Sigmoid colon (tissue), 7 donors: Measurements from ENCODE around the gene IREB2. TPM values are rescaled to one million over a fixed set of nuclear protein-coding genes. Genes with fewer than 3 reads are reported as not detected.
"Not testable (repeated sequence)": the region's sequence is repeated elsewhere in the genome, so short reads cannot be mapped to it uniquely, and the experiment has no call there.

ENCODE experiments used
- DNase-seq: peaks from one replicate; pipeline ENCODE4 v3.0.0-alpha.2; 2019
- H3K27ac ChIP-seq, 4 donors: fragments of 200-600 bp; sonication (generic); one replicate each; pipeline ENCODE4 v1.5.1; 2016 to 2019; ENCODE audit warnings: mild to moderate bottlenecking in 1 of 4
- H3K27me3 ChIP-seq, 3 donors: fragments of 200-600 bp; sonication (generic); one replicate each; pipeline ENCODE4 v1.5.1; 2019; ENCODE audit warnings: mild to moderate bottlenecking in 1 of 3
- H3K36me3 ChIP-seq, 4 donors: fragments of 200-600 bp; sonication (generic); one replicate each; pipeline ENCODE4 v1.5.1; 2016 to 2019
- H3K4me1 ChIP-seq, 4 donors: fragments of 200-600 bp; sonication (generic); one replicate each; pipeline ENCODE4 v1.5.1; 2017 to 2019
- H3K4me3 ChIP-seq, 4 donors: fragments of 200-600 bp; sonication (generic); one replicate each; pipeline ENCODE4 v1.5.1; 2017 to 2019; ENCODE audit warnings: mild to moderate bottlenecking in 2 of 4, moderate library complexity in 1 of 4
- H3K9me3 ChIP-seq, 4 donors: fragments of 200-600 bp in 3 of 4; sonication (generic) in 3 of 4; one replicate each; pipeline versions ENCODE4 v1.5.1 to v1.6.1; 2013 to 2019
- EP300 ChIP-seq, 4 donors: sonication (generic); formaldehyde crosslinking; IDR thresholded peaks; one replicate each; pipeline ENCODE4 v1.6.1; 2017; ENCODE audit warnings: antibody characterized with exemption in 4 of 4
- POLR2A ChIP-seq, 2 donors: fragments of 450-650 bp; IDR thresholded peaks; one replicate each; pipeline ENCODE4 v1.6.1; 2016; ENCODE audit warnings: antibody characterized with exemption in 2 of 2, mild to moderate bottlenecking in 2 of 2, moderate library complexity in 2 of 2
- POLR2AphosphoS5 ChIP-seq, 4 donors: sonication (generic); formaldehyde crosslinking; IDR thresholded peaks; one replicate each; pipeline ENCODE4 v1.6.1; 2017; ENCODE audit warnings: antibody characterized with exemption in 4 of 4
- WGBS, 2 donors: extraction: QIAGEN DNeasy Blood & Tissue Kit; methylation state at CpG; one replicate each; pipeline ENCODE4 v1.1.7; 2013; 5-methylcytosine and 5-hydroxymethylcytosine counted together
- intact Hi-C: fragments of 100-400 bp; cut with DNase I; formaldehyde crosslinking; loops from one replicate; pipeline ENCODE4 v1.15.1; 2023
- polyA plus RNA-seq, 3 donors: library from polyadenylated mRNA; stranded (reverse); fragments of 200-250 nt; gene quantifications; one replicate each; pipeline ENCODE4 v1.2.3, GENCODE V29; 2013
- total RNA-seq, 4 donors: library from RNA; depleted of rRNA; stranded (reverse); fragments of >200 nt; gene quantifications; one replicate each; pipeline ENCODE4 v1.1.0, GENCODE V29; 2016
- TF ChIP-seq, protein P1 (sequence below), 4 experiments: fragments of 450-650 bp in 3 of 4; fragments of 200-600 bp in 1 of 4; IDR thresholded peaks; one replicate each; pipeline ENCODE4 v1.5.1; 2016 to 2019; ENCODE audit warnings: antibody characterized with exemption in 4 of 4, mild to moderate bottlenecking in 3 of 4, moderate library complexity in 2 of 4
- donor health status: healthy with polysubstance abuse.
- donor health status: Bipolar disorder and iron deficiency.
- donor health status: healthy.

Gene IREB2
- total and polyA plus RNA-seq, 7 donors = 12.6 to 42.1 (median 28.4) TPM

DNA sequence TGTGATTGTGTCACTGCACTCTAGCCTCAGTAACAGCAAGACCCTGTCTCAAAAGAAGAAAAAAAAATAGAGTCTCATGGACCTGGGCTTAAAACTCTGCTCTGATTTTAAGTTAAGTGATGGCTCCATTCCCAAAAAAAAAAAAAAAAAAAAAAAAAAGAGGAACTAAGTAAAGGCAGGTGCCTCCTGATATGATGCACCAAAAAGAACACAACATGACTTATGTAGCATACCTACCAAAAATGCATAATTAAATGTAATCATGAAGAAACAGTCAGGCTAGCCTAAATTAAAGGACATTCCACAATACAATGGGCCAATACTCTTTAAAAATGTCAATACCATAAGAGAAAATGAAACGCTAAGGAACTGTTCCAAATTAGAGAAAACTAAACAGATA, 5.4 kb upstream of the IREB2 start:
- Histone ChIP-seq H3K4me1 (peaks cover 0 to 10% (median 6%) of the 10 kb centered on the region in 4 donors), H3K9me3 (no peaks in the 10 kb centered on the region), H3K27me3 (peaks cover 0 to 7% (median 0%) of the 10 kb centered on the region in 3 donors), H3K4me3 (no peak overlapping the region), H3K27ac (no peak overlapping the region), H3K36me3 (no peaks in the 10 kb centered on the region)
- intact Hi-C loops = loop anchor here (10.0 kb wide), 1 partner anchor 132 kb away; the partner anchor contains the start of gene CHRNA5
- TF ChIP-seq POLR2AphosphoS5 (IDR thresholded peaks at IDR 0.05) = no peak
- TF ChIP-seq, protein P1, sequence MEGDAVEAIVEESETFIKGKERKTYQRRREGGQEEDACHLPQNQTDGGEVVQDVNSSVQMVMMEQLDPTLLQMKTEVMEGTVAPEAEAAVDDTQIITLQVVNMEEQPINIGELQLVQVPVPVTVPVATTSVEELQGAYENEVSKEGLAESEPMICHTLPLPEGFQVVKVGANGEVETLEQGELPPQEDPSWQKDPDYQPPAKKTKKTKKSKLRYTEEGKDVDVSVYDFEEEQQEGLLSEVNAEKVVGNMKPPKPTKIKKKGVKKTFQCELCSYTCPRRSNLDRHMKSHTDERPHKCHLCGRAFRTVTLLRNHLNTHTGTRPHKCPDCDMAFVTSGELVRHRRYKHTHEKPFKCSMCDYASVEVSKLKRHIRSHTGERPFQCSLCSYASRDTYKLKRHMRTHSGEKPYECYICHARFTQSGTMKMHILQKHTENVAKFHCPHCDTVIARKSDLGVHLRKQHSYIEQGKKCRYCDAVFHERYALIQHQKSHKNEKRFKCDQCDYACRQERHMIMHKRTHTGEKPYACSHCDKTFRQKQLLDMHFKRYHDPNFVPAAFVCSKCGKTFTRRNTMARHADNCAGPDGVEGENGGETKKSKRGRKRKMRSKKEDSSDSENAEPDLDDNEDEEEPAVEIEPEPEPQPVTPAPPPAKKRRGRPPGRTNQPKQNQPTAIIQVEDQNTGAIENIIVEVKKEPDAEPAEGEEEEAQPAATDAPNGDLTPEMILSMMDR (IDR thresholded peaks at IDR 0.05) = no peak
- no peak for TF ChIP-seq EP300 (IDR thresholded peaks at IDR 0.05)
- no peak for TF ChIP-seq POLR2A (IDR thresholded peaks at IDR 0.05)
- no peak for DNase-seq
- WGBS, 2 donors = 99 to 100% methylated on average over 1 of the region's 1 CpG

DNA sequence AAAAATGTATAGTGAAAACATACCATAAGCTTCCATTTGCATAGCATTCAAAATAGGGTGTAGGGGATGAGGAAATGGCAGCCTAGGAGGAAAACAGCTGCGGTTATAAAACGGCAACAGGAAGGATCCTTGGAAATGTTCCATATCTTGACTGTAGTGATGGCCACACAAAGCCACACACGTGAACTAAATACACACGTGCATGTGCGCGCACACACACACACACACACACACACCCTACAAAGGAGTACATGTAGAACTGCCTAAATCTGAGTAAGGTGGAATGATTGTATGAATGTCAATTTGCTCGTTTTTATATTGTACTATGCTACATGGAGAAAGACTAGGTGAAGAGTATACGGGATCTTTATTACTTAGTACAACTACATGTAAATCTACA, 3.9 kb upstream of the IREB2 start:
- no peak for DNase-seq
- intact Hi-C loops = loop anchor here (10.0 kb wide), 1 partner anchor 131 kb away; the partner anchor contains the start of gene CHRNA5
- Histone ChIP-seq H3K4me3 (no peak overlapping the region), H3K27ac (no peak overlapping the region), H3K4me1 (peaks cover 0 to 15% (median 10%) of the 10 kb centered on the region in 4 donors), H3K9me3 (no peaks in the 10 kb centered on the region), H3K36me3 (no peaks in the 10 kb centered on the region), H3K27me3 (no peaks in the 10 kb centered on the region)
- TF ChIP-seq POLR2A (IDR thresholded peaks at IDR 0.05) = no peak
- TF ChIP-seq POLR2AphosphoS5 (IDR thresholded peaks at IDR 0.05) = no peak
- TF ChIP-seq EP300 (IDR thresholded peaks at IDR 0.05) = no peak
- TF ChIP-seq, protein P1 (IDR thresholded peaks at IDR 0.05) = no peak
- 13 to 34% methylated on average over 8 of the region's 8 CpGs for WGBS, 2 donors

DNA sequence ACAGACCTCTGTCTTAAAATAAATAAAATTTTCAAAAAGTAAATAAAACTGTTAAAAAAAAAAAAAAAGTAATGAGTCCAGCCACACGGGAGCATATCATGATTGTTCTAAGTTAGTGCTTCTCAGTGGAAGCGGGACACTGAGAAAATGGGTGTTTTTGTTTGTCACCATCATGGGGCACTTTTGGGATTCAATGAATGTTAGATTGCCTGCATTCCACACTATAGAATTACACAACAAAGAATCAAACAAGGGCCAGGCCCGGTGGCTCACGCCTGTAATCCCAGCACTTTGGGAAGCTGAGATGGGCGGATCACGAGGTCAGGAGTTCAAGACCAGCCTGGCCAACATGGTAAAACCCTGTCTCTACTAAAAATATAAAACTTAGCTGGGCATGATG, 3.3 kb upstream of the IREB2 start:
- intact Hi-C loops = loop anchor here (10.0 kb wide), 1 partner anchor 130 kb away; the partner anchor contains the start of gene CHRNA5

DNA sequence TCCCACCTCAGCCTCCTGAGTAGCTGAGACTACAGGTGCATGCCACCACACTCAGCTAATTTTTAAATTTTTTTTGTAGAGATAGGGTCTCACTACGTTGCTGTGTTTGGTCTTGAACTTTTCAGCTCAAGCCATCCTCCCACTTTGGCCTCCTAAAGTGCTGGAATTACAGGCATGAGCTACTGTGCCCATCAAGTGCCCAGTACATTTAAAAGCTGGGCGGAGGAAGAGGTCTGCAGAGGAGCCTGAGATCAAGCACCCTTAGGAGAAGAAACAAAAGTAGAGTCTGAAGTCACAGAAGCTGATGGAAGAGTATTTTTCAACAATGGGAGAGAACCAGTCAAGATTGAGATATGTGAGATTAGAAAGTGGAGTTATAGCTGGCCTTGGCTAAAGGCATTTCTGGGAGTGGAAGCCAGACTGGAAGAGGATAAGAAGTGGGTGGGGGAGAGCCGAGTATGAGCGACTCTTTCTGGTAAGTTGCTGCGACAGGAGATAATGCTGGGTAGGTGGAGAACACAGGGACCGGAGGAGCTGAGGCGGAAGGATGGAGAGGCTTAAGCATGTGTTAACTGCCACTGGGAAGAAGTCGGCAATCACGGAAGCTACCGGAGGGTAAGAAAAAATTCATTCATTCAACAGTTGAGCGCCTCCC, 782 bp upstream of the IREB2 start:
- H3K4me1 ChIP-seq = peaks cover 0 to 44% (median 39%) of the 10 kb centered on the region in 4 donors
- peak overlapping the region; percentile 88 to 97 (median 91) for H3K4me3 ChIP-seq
- intact Hi-C loops = loop anchor here (10.0 kb wide), 1 partner anchor 128 kb away; the partner anchor contains the start of gene CHRNA5
- H3K27me3 ChIP-seq = no peaks in the 10 kb centered on the region
- 15 to 16% methylated on average over 11 of the region's 11 CpGs for WGBS, 2 donors
- peaks cover 0 to 25% (median 6%) of the 10 kb centered on the region in 4 donors for H3K36me3 ChIP-seq
- H3K9me3 ChIP-seq = no peaks in the 10 kb centered on the region
- no peak for DNase-seq
- no peak for TF ChIP-seq POLR2A (IDR thresholded peaks at IDR 0.05)
- TF ChIP-seq, protein P1 (IDR thresholded peaks at IDR 0.05) = no peak
- peak overlapping the region; percentile 96 to 99 (median 96) for H3K27ac ChIP-seq

More for the DNA sequence above, 3.3 kb upstream of the IREB2 start:
- H3K27me3 ChIP-seq, H3K9me3 ChIP-seq, H3K4me3 ChIP-seq, H3K27ac ChIP-seq, DNase-seq, H3K36me3 ChIP-seq: not testable (repeated sequence)
- peaks cover 0 to 20% (median 15%) of the 10 kb centered on the region in 4 donors for H3K4me1 ChIP-seq
- 54 to 81% methylated on average over 6 of the region's 6 CpGs for WGBS, 2 donors

DNA sequence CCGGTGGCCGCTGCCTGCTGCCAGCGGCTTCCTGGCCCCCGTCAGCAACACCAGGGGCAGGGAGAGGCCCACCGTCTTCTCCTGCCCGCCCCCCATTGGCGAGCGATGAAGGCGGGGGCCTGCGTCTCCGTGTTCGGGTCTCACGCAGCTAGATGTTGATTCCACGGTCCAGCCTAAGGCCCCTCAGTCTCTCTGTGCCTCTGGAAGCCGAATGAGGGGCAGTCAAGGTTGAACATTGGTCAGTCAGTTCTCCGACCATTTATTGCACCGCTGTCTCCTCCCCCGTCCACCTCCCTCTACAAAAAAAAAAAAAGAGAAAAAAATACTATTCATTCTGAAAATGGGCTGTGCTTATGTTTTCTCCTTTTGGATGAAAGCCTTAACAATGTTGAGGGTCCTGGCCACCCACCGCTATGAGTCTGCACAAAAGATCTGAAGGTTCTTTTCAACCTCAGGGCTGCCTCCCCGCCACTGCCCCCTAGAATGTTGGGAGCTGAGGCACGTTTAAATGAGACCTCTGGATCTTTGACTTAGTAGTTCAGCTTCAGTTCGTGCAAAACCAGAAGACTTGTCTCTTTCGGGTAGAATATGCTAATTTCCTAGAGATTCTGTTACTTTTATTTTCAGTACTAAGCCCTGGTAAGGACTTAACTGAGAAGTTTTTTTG, 736 bp downstream of the IREB2 start:
- intact Hi-C loops = loop anchor here (10.0 kb wide), 1 partner anchor 126 kb away; the partner anchor contains the start of gene CHRNA5
- peaks cover 0 to 56% (median 45%) of the 10 kb centered on the region in 4 donors for H3K4me1 ChIP-seq
- 0 to 1% methylated on average over 23 of the region's 23 CpGs for WGBS, 2 donors
- no peaks in the 10 kb centered on the region for H3K9me3 ChIP-seq
- peak overlapping the region; percentile 88 to 97 (median 91) for H3K4me3 ChIP-seq
- no peaks in the 10 kb centered on the region for H3K27me3 ChIP-seq
- TF ChIP-seq POLR2AphosphoS5 (IDR thresholded peaks at IDR 0.05) (no peak), EP300 (IDR thresholded peaks at IDR 0.05) (no peak)
- TF ChIP-seq, protein P1 (IDR thresholded peaks at IDR 0.05) = no peak
- H3K36me3 ChIP-seq = peaks cover 0 to 40% (median 8%) of the 10 kb centered on the region in 4 donors
- peak overlapping the region; percentile 96 to 99 (median 96) for H3K27ac ChIP-seq
- DNase-seq = no peak
